HepG2 (cell line): ENCODE measurements around the gene FBXL13. TPM values are rescaled to one million over a fixed set of nuclear protein-coding genes. Genes with fewer than 3 reads are reported as not detected.

Experiments used
- AHR ChIP-seq: IDR thresholded peaks from 2 replicates; pipeline ENCODE4 v1.6.1; 2018; ENCODE audit warnings: missing genetic modification reagents, missing compliant biosample characterization
- DR1 ChIP-seq: sonication (generic); formaldehyde crosslinking; IDR thresholded peaks from 2 replicates; pipeline ENCODE4 v1.8.0; 2021; ENCODE audit warnings: mild to moderate bottlenecking, missing genetic modification reagents, inconsistent platforms
- ERF ChIP-seq: IDR thresholded peaks from 2 replicates; pipeline ENCODE4 v1.6.1; 2018; ENCODE audit warnings: missing biosample characterization, missing genetic modification reagents
- FOSL2 ChIP-seq: sonication (generic); formaldehyde crosslinking; IDR thresholded peaks from 2 replicates; pipeline ENCODE4 v1.4.0; 2020; ENCODE audit warnings: missing genetic modification reagents
- GABPA ChIP-seq, 2 experiments: IDR thresholded peaks; 2 replicates each; pipeline ENCODE4 v1.6.1; 2011 to 2016; ENCODE audit warnings: low read depth in 2 of 2, low read length in 1 of 2, missing biosample characterization in 1 of 2, missing genetic modification characterization in 1 of 2
- KLF16 ChIP-seq, 2 experiments: sonication (generic) in 1 of 2; formaldehyde crosslinking in 1 of 2; IDR thresholded peaks; 2 replicates each; pipeline versions ENCODE4 v1.6.1 to v1.8.0; 2016 to 2023; ENCODE audit warnings: missing genetic modification reagents in 2 of 2, missing compliant biosample characterization in 1 of 2
- KLF9 ChIP-seq: IDR thresholded peaks from 2 replicates; pipeline ENCODE4 v1.6.1; 2016; ENCODE audit warnings: low read depth
- MED8 ChIP-seq: sonication (generic); formaldehyde crosslinking; IDR thresholded peaks from 2 replicates; pipeline ENCODE4 v1.8.1; 2023; ENCODE audit warnings: mild to moderate bottlenecking, missing genetic modification reagents; ENCODE audit not compliant: insufficient replicate concordance
- NR3C1 ChIP-seq: sonication (generic); formaldehyde crosslinking; IDR thresholded peaks from 2 replicates; pipeline ENCODE4 v1.4.0; 2020; ENCODE audit warnings: missing genetic modification reagents
- SP5 ChIP-seq: IDR thresholded peaks from 2 replicates; pipeline ENCODE4 v1.6.1; 2016; ENCODE audit warnings: low read depth, borderline replicate concordance
- TAF15 ChIP-seq: fragments of 200-400 bp; formaldehyde crosslinking; IDR thresholded peaks from one replicate; pipeline ENCODE4 v1.6.1; 2018; ENCODE audit warnings: mild to moderate bottlenecking, low read depth, low read length; ENCODE audit not compliant: poor library complexity, severe bottlenecking
- TEAD3 ChIP-seq: optimal IDR thresholded peaks from 2 replicates; pipeline ENCODE3; 2016; ENCODE audit warnings: borderline replicate concordance
- ZBTB8A ChIP-seq: sonication (generic); formaldehyde crosslinking; IDR thresholded peaks from 2 replicates; pipeline ENCODE4 v1.4.0; 2020; ENCODE audit warnings: mild to moderate bottlenecking, low read depth, missing genetic modification reagents, borderline replicate concordance
- ZC3H4 ChIP-seq: sonication (generic); formaldehyde crosslinking; IDR thresholded peaks from 2 replicates; pipeline ENCODE4 v1.4.0; 2020; ENCODE audit warnings: missing genetic modification reagents, borderline replicate concordance
- ZFP36 ChIP-seq: fragments of 150-350 bp; IDR thresholded peaks from 2 replicates; pipeline ENCODE4 v1.6.1; 2018; ENCODE audit warnings: borderline replicate concordance, low read length, low read depth; ENCODE audit not compliant: partially characterized antibody
- ZNF224 ChIP-seq: sonication (generic); formaldehyde crosslinking; IDR thresholded peaks from 2 replicates; pipeline ENCODE4 v1.5.0; 2020; ENCODE audit warnings: mild to moderate bottlenecking, missing genetic modification reagents
- ZNF367 ChIP-seq: sonication (generic); formaldehyde crosslinking; IDR thresholded peaks from 2 replicates; pipeline ENCODE4 v1.4.0; 2020; ENCODE audit warnings: missing genetic modification reagents, borderline replicate concordance
- ZNF430 ChIP-seq: sonication (generic); formaldehyde crosslinking; IDR thresholded peaks from 2 replicates; pipeline ENCODE4 v1.9.0; 2021; ENCODE audit warnings: mild to moderate bottlenecking, missing genetic modification reagents
- ZNF7 ChIP-seq: IDR thresholded peaks from 2 replicates; pipeline ENCODE4 v1.6.1; 2016; ENCODE audit warnings: missing biosample characterization, missing genetic modification reagents
- ZNF878 ChIP-seq: sonication (generic); formaldehyde crosslinking; IDR thresholded peaks from 2 replicates; pipeline ENCODE4 v1.8.1; 2023; ENCODE audit warnings: mild to moderate bottlenecking, missing genetic modification reagents, moderate library complexity
- polyA plus RNA-seq, 8 experiments: library from polyadenylated mRNA; depleted of rRNA in 3 of 8; stranded (reverse) in 7 of 8; unstranded in 1 of 8; fragments of >200 nt; fragmentation: Illumina TruSeq in 4 of 8; extraction: Trizol in 4 of 8; gene quantifications; 2 replicates each; pipeline versions ENCODE4 v1.2.1 to v1.2.3, GENCODE V29; 2011 to 2016; ENCODE audit warnings: low read depth in 4 of 8, missing spikeins in 1 of 8, mixed read lengths in 1 of 8; ENCODE audit not compliant: insufficient read depth in 1 of 8
- total RNA-seq, 5 experiments: library from RNA; depleted of rRNA; stranded (reverse); fragments of >200 nt; fragmentation: Illumina TruSeq; extraction: Trizol; gene quantifications; 2 replicates each; pipeline ENCODE4 v1.2.3, GENCODE V29; 2016; ENCODE audit warnings: low read depth in 1 of 5
- TF ChIP-seq, protein P1 (sequence below): sonication (generic); formaldehyde crosslinking; IDR thresholded peaks from 2 replicates; pipeline ENCODE4 v1.4.0; 2020; ENCODE audit warnings: mild to moderate bottlenecking, missing genetic modification reagents, borderline replicate concordance
- TF ChIP-seq, protein P2 (sequence below): sonication (generic); formaldehyde crosslinking; IDR thresholded peaks from 2 replicates; pipeline ENCODE4 v1.5.1; 2020; ENCODE audit warnings: mild to moderate bottlenecking, missing genetic modification reagents, borderline replicate concordance

Gene FBXL13
- total and polyA plus RNA-seq, 2 of the 13 experiments (the other 11 are each of a cell fraction or from before 2014, with no cell fraction given) = 0.24 to 0.77 TPM

DNA sequence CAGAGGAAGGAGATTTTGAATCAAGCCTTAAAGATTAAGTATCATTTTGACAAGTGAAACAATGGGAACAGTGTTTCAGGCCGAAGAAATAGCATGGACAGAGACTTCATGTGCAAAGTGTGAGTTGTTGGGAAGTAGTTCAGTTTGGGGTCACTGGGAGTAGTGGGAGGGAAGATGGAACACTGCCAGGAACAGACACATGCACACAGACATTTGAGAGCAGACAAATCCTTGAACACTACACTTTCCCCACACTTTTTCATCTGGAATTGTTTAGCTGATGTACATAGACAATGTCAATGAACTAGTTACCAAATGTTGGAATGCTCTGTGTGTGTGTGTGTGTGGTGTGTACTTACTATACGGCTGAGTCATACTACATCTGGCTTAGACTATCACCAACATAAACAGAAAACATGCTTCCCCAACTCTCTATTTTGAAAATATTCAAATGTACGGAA lies 214.2 kb downstream of the FBXL13 start (continued):
- TF ChIP-seq, protein P1, sequence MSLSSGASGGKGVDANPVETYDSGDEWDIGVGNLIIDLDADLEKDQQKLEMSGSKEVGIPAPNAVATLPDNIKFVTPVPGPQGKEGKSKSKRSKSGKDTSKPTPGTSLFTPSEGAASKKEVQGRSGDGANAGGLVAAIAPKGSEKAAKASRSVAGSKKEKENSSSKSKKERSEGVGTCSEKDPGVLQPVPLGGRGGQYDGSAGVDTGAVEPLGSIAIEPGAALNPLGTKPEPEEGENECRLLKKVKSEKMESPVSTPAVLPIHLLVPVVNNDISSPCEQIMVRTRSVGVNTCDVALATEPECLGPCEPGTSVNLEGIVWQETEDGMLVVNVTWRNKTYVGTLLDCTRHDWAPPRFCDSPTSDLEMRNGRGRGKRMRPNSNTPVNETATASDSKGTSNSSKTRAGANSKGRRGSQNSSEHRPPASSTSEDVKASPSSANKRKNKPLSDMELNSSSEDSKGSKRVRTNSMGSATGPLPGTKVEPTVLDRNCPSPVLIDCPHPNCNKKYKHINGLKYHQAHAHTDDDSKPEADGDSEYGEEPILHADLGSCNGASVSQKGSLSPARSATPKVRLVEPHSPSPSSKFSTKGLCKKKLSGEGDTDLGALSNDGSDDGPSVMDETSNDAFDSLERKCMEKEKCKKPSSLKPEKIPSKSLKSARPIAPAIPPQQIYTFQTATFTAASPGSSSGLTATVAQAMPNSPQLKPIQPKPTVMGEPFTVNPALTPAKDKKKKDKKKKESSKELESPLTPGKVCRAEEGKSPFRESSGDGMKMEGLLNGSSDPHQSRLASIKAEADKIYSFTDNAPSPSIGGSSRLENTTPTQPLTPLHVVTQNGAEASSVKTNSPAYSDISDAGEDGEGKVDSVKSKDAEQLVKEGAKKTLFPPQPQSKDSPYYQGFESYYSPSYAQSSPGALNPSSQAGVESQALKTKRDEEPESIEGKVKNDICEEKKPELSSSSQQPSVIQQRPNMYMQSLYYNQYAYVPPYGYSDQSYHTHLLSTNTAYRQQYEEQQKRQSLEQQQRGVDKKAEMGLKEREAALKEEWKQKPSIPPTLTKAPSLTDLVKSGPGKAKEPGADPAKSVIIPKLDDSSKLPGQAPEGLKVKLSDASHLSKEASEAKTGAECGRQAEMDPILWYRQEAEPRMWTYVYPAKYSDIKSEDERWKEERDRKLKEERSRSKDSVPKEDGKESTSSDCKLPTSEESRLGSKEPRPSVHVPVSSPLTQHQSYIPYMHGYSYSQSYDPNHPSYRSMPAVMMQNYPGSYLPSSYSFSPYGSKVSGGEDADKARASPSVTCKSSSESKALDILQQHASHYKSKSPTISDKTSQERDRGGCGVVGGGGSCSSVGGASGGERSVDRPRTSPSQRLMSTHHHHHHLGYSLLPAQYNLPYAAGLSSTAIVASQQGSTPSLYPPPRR = peak; percentile 54; the same call in 1 of the 2 replicates
- no peak for TF ChIP-seq ZNF224 (CRISPR knock-in tag)
- no peak for TF ChIP-seq KLF9
- no peak for TF ChIP-seq DR1
- peak; percentile 82 for TF ChIP-seq TEAD3
- TF ChIP-seq FOSL2 (CRISPR knock-in tag) = peak; percentile 76
- TF ChIP-seq NR3C1 (CRISPR knock-in tag) = no peak
- no peak for TF ChIP-seq ZC3H4 (CRISPR knock-in tag)
- no peak for TF ChIP-seq ZFP36
- TF ChIP-seq TAF15 = no peak
- TF ChIP-seq, protein P2, sequence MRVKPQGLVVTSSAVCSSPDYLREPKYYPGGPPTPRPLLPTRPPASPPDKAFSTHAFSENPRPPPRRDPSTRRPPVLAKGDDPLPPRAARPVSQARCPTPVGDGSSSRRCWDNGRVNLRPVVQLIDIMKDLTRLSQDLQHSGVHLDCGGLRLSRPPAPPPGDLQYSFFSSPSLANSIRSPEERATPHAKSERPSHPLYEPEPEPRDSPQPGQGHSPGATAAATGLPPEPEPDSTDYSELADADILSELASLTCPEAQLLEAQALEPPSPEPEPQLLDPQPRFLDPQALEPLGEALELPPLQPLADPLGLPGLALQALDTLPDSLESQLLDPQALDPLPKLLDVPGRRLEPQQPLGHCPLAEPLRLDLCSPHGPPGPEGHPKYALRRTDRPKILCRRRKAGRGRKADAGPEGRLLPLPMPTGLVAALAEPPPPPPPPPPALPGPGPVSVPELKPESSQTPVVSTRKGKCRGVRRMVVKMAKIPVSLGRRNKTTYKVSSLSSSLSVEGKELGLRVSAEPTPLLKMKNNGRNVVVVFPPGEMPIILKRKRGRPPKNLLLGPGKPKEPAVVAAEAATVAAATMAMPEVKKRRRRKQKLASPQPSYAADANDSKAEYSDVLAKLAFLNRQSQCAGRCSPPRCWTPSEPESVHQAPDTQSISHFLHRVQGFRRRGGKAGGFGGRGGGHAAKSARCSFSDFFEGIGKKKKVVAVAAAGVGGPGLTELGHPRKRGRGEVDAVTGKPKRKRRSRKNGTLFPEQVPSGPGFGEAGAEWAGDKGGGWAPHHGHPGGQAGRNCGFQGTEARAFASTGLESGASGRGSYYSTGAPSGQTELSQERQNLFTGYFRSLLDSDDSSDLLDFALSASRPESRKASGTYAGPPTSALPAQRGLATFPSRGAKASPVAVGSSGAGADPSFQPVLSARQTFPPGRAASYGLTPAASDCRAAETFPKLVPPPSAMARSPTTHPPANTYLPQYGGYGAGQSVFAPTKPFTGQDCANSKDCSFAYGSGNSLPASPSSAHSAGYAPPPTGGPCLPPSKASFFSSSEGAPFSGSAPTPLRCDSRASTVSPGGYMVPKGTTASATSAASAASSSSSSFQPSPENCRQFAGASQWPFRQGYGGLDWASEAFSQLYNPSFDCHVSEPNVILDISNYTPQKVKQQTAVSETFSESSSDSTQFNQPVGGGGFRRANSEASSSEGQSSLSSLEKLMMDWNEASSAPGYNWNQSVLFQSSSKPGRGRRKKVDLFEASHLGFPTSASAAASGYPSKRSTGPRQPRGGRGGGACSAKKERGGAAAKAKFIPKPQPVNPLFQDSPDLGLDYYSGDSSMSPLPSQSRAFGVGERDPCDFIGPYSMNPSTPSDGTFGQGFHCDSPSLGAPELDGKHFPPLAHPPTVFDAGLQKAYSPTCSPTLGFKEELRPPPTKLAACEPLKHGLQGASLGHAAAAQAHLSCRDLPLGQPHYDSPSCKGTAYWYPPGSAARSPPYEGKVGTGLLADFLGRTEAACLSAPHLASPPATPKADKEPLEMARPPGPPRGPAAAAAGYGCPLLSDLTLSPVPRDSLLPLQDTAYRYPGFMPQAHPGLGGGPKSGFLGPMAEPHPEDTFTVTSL (CRISPR knock-in tag) = peak; percentile 75; the same call in 1 of the 2 replicates
- no peak for TF ChIP-seq KLF16 (CRISPR knock-in tag; IDR thresholded peaks at IDR 0.05)
- peak; percentile 31; the same call in 1 of the 2 replicates for TF ChIP-seq ERF
- no peak for TF ChIP-seq GABPA (IDR thresholded peaks at IDR 0.05; ENCODE audit: low read depth, low read length)
- TF ChIP-seq GABPA (CRISPR knock-in tag; IDR thresholded peaks at IDR 0.05; ENCODE audit: low read depth) = no peak
- no peak for TF ChIP-seq ZBTB8A
- no peak for TF ChIP-seq MED8
- TF ChIP-seq ZNF7 (CRISPR knock-in tag) = no peak
- 0 out of 2 replicates have a peak, but pooled peaks have one; percentile 33 for TF ChIP-seq ZNF878 (CRISPR knock-in tag)
- TF ChIP-seq ZNF430 = no peak
- TF ChIP-seq SP5 (CRISPR knock-in tag) = peak; percentile 77
- TF ChIP-seq AHR (CRISPR knock-in tag) = no peak
- TF ChIP-seq ZNF367 = no peak
